SK-N-SH (cell line): Measurements from ENCODE around the gene EXD1. TPM values are rescaled to one million over a fixed set of nuclear protein-coding genes. Genes with fewer than 3 reads are reported as not detected.

Experiments
- CTCF ChIA-PET: fragments of 300-600, 350-600 bp; formaldehyde crosslinking; extraction: SDS; loops from one replicate; lab custom pipeline; 2021; lab: Yijun Ruan, JAX
- POLR2A ChIA-PET: fragments of 350-600 bp; sonication (Branson Sonifier 250); formaldehyde crosslinking; extraction: SDS; loops from one replicate; lab custom pipeline; 2020; ENCODE audit warnings: antibody characterized with exemption, inconsistent platforms; lab: Yijun Ruan, JAX
- DNase-seq: peaks from one replicate; pipeline ENCODE4 v3.0.0; 2012
- H2AFZ ChIP-seq: fragments of 200-600 bp; sonication (generic); 2 replicates; pipeline ENCODE4 v1.8.1; 2016; ENCODE audit warnings: antibody characterized with exemption, mild to moderate bottlenecking, low read depth
- H3F3A ChIP-seq: fragments of 200-600 bp; sonication (generic); replicated peaks from 2 replicates; pipeline ENCODE3; 2016; ENCODE audit warnings: antibody characterized with exemption, mild to moderate bottlenecking; ENCODE audit not compliant: insufficient read depth
- H3K27ac ChIP-seq, 2 experiments: fragments of 200-500 bp in 1 of 2; fragments of 200-600 bp in 1 of 2; sonication (Bioruptor generic) in 1 of 2; sonication (generic), shearing (Covaris generic) in 1 of 2; 2 replicates each; pipeline versions ENCODE4 v1.5.1 to v1.6.1; 2014 to 2016; ENCODE audit warnings: low read depth in 2 of 2, inconsistent platforms in 1 of 2, low read length in 1 of 2, mild to moderate bottlenecking in 1 of 2, mixed read lengths in 1 of 2
- H3K27me3 ChIP-seq: fragments of 200-600 bp; sonication (generic), shearing (Covaris generic); 2 replicates; pipeline ENCODE4 v1.6.1; 2016; ENCODE audit warnings: mixed run types; ENCODE audit not compliant: insufficient read depth
- H3K36me3 ChIP-seq, 2 experiments: fragments of 200-500 bp in 1 of 2; fragments of 200-600 bp in 1 of 2; sonication (Bioruptor generic) in 1 of 2; sonication (generic) in 1 of 2; replicated peaks in 1 of 2; 2 replicates each; pipeline versions ENCODE3 to v1.5.1; 2014 to 2016; ENCODE audit warnings: low read length in 1 of 2, mild to moderate bottlenecking in 1 of 2; ENCODE audit not compliant: insufficient read depth in 2 of 2, control insufficient read depth in 1 of 2
- H3K4me1 ChIP-seq, 2 experiments: fragments of 200-500 bp in 1 of 2; fragments of 200-600 bp in 1 of 2; sonication (Bioruptor generic) in 1 of 2; sonication (generic), shearing (Covaris generic) in 1 of 2; 2 replicates each; pipeline versions ENCODE4 v1.5.1 to v1.6.1; 2014 to 2016; ENCODE audit warnings: low read depth in 1 of 2, low read length in 1 of 2, mixed run types in 1 of 2; ENCODE audit not compliant: insufficient read depth in 2 of 2, control insufficient read depth in 1 of 2
- H3K4me2 ChIP-seq: fragments of 200-600 bp; sonication (generic), shearing (Covaris generic); 2 replicates; pipeline ENCODE4 v1.6.1; 2017; ENCODE audit warnings: mixed run types
- H3K4me3 ChIP-seq, 2 experiments: fragments of 200-500 bp in 1 of 2; fragments of 200-600 bp in 1 of 2; sonication (Bioruptor generic) in 1 of 2; sonication (generic), shearing (Covaris generic) in 1 of 2; 2 replicates each; pipeline versions ENCODE4 v1.5.1 to v1.8.1; 2014 to 2016; ENCODE audit warnings: low read depth in 2 of 2, inconsistent platforms in 1 of 2, low read length in 1 of 2, mild to moderate bottlenecking in 1 of 2, mixed read lengths in 1 of 2, moderate library complexity in 1 of 2
- H3K79me2 ChIP-seq: fragments of 200-600 bp; sonication (generic); 2 replicates; pipeline ENCODE4 v1.8.1; 2017; ENCODE audit warnings: mild to moderate bottlenecking; ENCODE audit not compliant: insufficient read depth
- H3K9ac ChIP-seq: fragments of 200-600 bp; sonication (generic); 2 replicates; pipeline ENCODE4 v1.6.1; 2017; ENCODE audit warnings: mixed run types
- H3K9me2 ChIP-seq: fragments of 200-600 bp; sonication (generic); 2 replicates; pipeline ENCODE4 v1.6.1; 2017; ENCODE audit warnings: mixed run types
- H3K9me3 ChIP-seq: fragments of 200-600 bp; sonication (generic); 2 replicates; pipeline ENCODE4 v1.6.1; 2017; ENCODE audit warnings: mixed run types, mild to moderate bottlenecking, moderate library complexity
- H4K20me1 ChIP-seq: fragments of 200-600 bp; sonication (generic); 2 replicates; pipeline ENCODE4 v1.6.1; 2017; ENCODE audit warnings: mild to moderate bottlenecking, mixed run types; ENCODE audit not compliant: insufficient read depth
- FOSL2 ChIP-seq: IDR thresholded peaks from 2 replicates; pipeline ENCODE4 v1.4.0; 2012; ENCODE audit warnings: low read depth, mild to moderate bottlenecking, moderate library complexity, borderline replicate concordance
- FOXJ3 ChIP-seq: sonication (generic); formaldehyde crosslinking; IDR thresholded peaks from 2 replicates; pipeline ENCODE4 v1.5.1; 2020; ENCODE audit warnings: mild to moderate bottlenecking, missing genetic modification reagents
- GATA2 ChIP-seq: sonication (generic); formaldehyde crosslinking; IDR thresholded peaks from 2 replicates; pipeline ENCODE4 v1.5.0; 2020; ENCODE audit warnings: mild to moderate bottlenecking, missing genetic modification reagents
- MEF2A ChIP-seq: IDR thresholded peaks from 2 replicates; pipeline ENCODE4 v1.4.0; 2012; ENCODE audit warnings: low read depth, borderline replicate concordance
- POLR2AphosphoS5 ChIP-seq: IDR thresholded peaks from 2 replicates; pipeline ENCODE4 v1.6.1; 2012; ENCODE audit warnings: low read depth, low read length
- RXRA ChIP-seq: IDR thresholded peaks from 2 replicates; pipeline ENCODE4 v1.4.0; 2012; ENCODE audit warnings: low read depth, mild to moderate bottlenecking, borderline replicate concordance
- SIN3A ChIP-seq: IDR thresholded peaks from 2 replicates; pipeline ENCODE4 v1.6.1; 2012; ENCODE audit warnings: low read depth, mild to moderate bottlenecking, low read length, moderate library complexity, borderline replicate concordance
- SMC3 ChIP-seq: IDR thresholded peaks from 2 replicates; pipeline ENCODE4 v1.6.1; 2012; ENCODE audit warnings: low read depth, low read length, improper control_type of control experiment
- USF1 ChIP-seq: IDR thresholded peaks from 2 replicates; pipeline ENCODE4 v1.4.0; 2012; ENCODE audit warnings: low read depth, borderline replicate concordance
- WGBS: methylation state at CpG from one replicate; pipeline ENCODE4 v1.1.6; 2017; ENCODE audit warnings: low lambda C conversion rate; 5-methylcytosine and 5-hydroxymethylcytosine counted together
- polyA plus RNA-seq, 3 experiments: library from polyadenylated mRNA; depleted of rRNA; stranded (reverse); fragments of >200 nt; gene quantifications; 2 replicates each; pipeline ENCODE4 v1.2.3, GENCODE V29; 2012
- TF ChIP-seq, protein P1 (sequence below): fragments of 150-350 bp; IDR thresholded peaks from 2 replicates; pipeline ENCODE4 v1.6.1; 2017; ENCODE audit warnings: antibody characterized with exemption, low read length, low read depth, borderline replicate concordance

The EXD1 gene
- polyA plus RNA-seq, 1 of the 3 experiments (the other 2 are of a cell fraction), result 0.07 TPM

DNA sequence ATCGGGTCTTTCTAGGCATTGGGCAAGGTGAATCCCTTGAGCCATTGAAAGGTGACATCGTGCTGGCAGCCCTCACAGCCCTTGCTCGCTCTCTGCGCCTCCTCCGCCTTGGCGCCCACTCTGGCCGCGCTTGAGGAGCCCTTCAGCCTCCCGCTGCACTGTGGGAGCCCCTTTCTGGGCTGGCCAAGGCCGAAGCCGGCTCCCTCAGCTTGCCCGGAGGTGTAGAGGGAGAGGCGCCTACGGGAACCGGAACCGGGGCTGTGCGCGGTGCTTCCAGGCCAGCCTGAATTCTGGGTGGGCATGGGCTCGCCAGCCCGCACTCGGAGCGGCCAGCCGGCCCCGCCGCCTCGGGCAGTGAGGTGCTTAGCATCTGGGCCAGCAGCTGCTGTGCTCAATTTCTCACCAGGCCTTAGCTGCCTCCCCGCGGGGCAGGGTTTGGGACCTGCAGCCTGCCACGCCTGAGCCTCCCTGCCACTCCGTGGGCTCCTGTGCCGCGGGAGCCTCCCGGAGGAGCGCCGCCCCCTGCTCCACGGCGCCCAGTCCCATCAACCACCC is 79.0 kb downstream of the EXD1 start:
- Histone ChIP-seq H3K27ac (no peak overlapping the region), H3K9me3 (no peaks in the 10 kb centered on the region), H3K27me3 (no peaks in the 10 kb centered on the region), H3K9ac (no peak overlapping the region), H3K9me2 (no peaks in the 10 kb centered on the region), H3K36me3 (no peaks in the 10 kb centered on the region), H3K79me2 (no peaks in the 10 kb centered on the region), H3K4me2 (no peak overlapping the region), H3F3A (peaks cover 5% of the 10 kb centered on the region), H3K4me1 (peaks cover 0 to 6% of the 10 kb centered on the region in 2 experiments; a peak in 1 of 4 replicates), H2AFZ (no peak overlapping the region)
- 95% methylated on average over 22 of the region's 37 CpGs for WGBS
- ChIA-PET CTCF (no interaction called here), POLR2A (no interaction called here)
- no peak for TF ChIP-seq USF1
- TF ChIP-seq, all 33 proteins: peak for 0
- no peak for DNase-seq
- H3K4me3 ChIP-seq, result no peak overlapping the region
- no peaks in the 10 kb centered on the region for H4K20me1 ChIP-seq

- peaks cover 0 to 6% of the 10 kb centered on the region in 2 experiments; a peak in 1 of 4 replicates for H3K4me1 ChIP-seq
- H3K36me3 ChIP-seq, result no peaks in the 10 kb centered on the region
- H3K4me2 ChIP-seq, result peak overlapping the region; percentile 63; the same call in 1 of the 2 replicates
- H3K9ac ChIP-seq, result no peak overlapping the region
- H3K27ac ChIP-seq, result 0 out of 4 replicates have a peak overlapping the region, but pooled peaks of 1 of the 2 experiments have one; percentile 37
- WGBS, result 87% methylated on average over 4 of the region's 4 CpGs
- H3K79me2 ChIP-seq, result no peaks in the 10 kb centered on the region
- no peak for DNase-seq
- H2AFZ ChIP-seq, result no peak overlapping the region; the same call in 1 of the 2 replicates
- H3F3A ChIP-seq, result peaks cover 5% of the 10 kb centered on the region
- H3K27me3 ChIP-seq, result no peaks in the 10 kb centered on the region
- H3K4me3 ChIP-seq, result no peak overlapping the region
- no peaks in the 10 kb centered on the region for H3K9me2 ChIP-seq
- H3K9me3 ChIP-seq, result no peaks in the 10 kb centered on the region
- CTCF ChIA-PET, result no interaction called here
- no peaks in the 10 kb centered on the region for H4K20me1 ChIP-seq
- no peak for TF ChIP-seq FOXJ3 (CRISPR knock-in tag)
- no peak for TF ChIP-seq RXRA
- TF ChIP-seq SIN3A, result no peak
- TF ChIP-seq, protein P1, sequence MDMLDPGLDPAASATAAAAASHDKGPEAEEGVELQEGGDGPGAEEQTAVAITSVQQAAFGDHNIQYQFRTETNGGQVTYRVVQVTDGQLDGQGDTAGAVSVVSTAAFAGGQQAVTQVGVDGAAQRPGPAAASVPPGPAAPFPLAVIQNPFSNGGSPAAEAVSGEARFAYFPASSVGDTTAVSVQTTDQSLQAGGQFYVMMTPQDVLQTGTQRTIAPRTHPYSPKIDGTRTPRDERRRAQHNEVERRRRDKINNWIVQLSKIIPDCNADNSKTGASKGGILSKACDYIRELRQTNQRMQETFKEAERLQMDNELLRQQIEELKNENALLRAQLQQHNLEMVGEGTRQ, result no peak
- no peak for TF ChIP-seq FOSL2
- no peak for TF ChIP-seq POLR2AphosphoS5
- no peak for TF ChIP-seq SMC3
- TF ChIP-seq GATA2, result no peak
- TF ChIP-seq MEF2A, result no peak
- TF ChIP-seq, all 33 proteins: peak for 0
- POLR2A ChIA-PET, result no interaction called here
Measured at GRCh38 chr15:41150279-41150678, 80.3 kb downstream of the EXD1 start.
